ENCODE measurements around the gene WFDC9. TPM values are rescaled to one million over a fixed set of nuclear protein-coding genes. Genes with fewer than 3 reads are reported as not detected.
"Not testable (repeated sequence)": the region's sequence is repeated elsewhere in the genome, so short reads cannot be mapped to it uniquely, and the experiment has no call there.

WFDC9 gene
- total and polyA plus RNA-seq, 4 donors: not detected

DNA sequence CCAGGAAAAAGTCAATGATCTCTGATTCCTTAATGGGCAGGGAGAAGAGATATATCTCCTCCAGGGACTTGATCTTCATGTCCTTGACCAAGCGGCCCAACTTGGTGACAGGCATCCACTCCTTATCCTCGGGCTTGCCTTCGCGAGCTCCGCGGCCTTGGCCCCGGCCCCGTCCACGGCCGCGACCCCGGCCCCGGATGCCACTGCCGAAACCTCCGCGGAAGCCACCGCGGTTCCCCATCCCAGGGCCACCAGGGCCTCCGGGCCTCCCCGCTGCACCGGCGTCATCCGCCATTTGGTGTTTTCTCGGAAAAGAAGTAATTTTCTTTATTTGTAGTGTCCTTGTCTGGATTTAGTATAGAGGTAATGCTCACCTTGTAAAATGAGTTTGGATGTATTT lies 10.0 kb upstream of the WFDC9 start:
- not testable (repeated sequence) for H3K27me3 ChIP-seq (ENCODE audit: control insufficient read depth in 4 of 4, insufficient read depth in 4 of 4, low read length in 3 of 4); DNase-seq (ENCODE audit: low spot score)
- 96% methylated on average over 24 of the region's 24 CpGs for WGBS

DNA sequence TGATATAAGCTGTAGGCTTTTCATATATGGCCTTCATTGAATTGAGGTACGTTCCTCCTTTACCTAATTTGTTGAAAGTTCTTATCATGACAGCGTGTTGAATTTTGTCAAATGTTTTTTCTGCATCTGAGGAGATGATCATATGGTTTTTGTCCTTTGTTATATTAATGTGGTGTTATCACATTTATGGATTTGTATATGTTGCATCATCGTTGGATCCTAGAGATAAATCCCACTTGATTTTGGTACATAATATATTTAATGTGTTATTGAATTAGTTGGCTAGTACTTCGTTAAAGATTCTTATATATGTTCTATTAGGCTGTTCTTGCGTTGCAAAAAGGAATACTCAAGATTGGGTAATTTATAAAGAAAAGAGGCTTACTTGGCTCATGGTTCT lies 8.6 kb upstream of the WFDC9 start:
- Histone ChIP-seq H3K36me3 (ENCODE audit: control insufficient read depth in 4 of 4, insufficient read depth in 3 of 4, low read depth in 1 of 4, low read length in 3 of 4) (no peaks in the 10 kb centered on the region), H3K4me3 (ENCODE audit: low read depth in 1 of 3, low read length in 3 of 3) (no peak overlapping the region), H3K27ac (ENCODE audit: low read depth in 1 of 2, low read length in 2 of 2) (no peak overlapping the region), H3K9ac (ENCODE audit: low read depth in 1 of 2, low read length in 2 of 2) (no peak overlapping the region), H3K4me1 (ENCODE audit: control insufficient read depth in 4 of 4, insufficient read depth in 4 of 4, low read length in 3 of 4) (no peaks in the 10 kb centered on the region), H3K27me3 (ENCODE audit: control insufficient read depth in 4 of 4, insufficient read depth in 4 of 4, low read length in 3 of 4) (peaks cover 0 to 7% (median 0%) of the 10 kb centered on the region in 4 donors), H3K9me3 (ENCODE audit: control insufficient read depth in 4 of 4, low read length in 3 of 4) (no peaks in the 10 kb centered on the region)
- 78% methylated on average over 5 of the region's 5 CpGs for WGBS
- DNase-seq (ENCODE audit: low spot score): no peak
- TF ChIP-seq, protein P1, sequence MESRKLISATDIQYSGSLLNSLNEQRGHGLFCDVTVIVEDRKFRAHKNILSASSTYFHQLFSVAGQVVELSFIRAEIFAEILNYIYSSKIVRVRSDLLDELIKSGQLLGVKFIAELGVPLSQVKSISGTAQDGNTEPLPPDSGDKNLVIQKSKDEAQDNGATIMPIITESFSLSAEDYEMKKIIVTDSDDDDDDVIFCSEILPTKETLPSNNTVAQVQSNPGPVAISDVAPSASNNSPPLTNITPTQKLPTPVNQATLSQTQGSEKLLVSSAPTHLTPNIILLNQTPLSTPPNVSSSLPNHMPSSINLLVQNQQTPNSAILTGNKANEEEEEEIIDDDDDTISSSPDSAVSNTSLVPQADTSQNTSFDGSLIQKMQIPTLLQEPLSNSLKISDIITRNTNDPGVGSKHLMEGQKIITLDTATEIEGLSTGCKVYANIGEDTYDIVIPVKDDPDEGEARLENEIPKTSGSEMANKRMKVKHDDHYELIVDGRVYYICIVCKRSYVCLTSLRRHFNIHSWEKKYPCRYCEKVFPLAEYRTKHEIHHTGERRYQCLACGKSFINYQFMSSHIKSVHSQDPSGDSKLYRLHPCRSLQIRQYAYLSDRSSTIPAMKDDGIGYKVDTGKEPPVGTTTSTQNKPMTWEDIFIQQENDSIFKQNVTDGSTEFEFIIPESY (IDR thresholded peaks at IDR 0.05): no peak
- TF ChIP-seq EGR1 (IDR thresholded peaks at IDR 0.05; ENCODE audit: low read depth in 2 of 2) (no peak), RAD21 (IDR thresholded peaks at IDR 0.05) (no peak), TAF1 (conservative IDR thresholded peaks at IDR 0.05) (no peak), YY1 (IDR thresholded peaks at IDR 0.05) (no peak), FOXA2 (IDR thresholded peaks at IDR 0.05) (no peak), SP1 (IDR thresholded peaks at IDR 0.05) (no peak), JUND (IDR thresholded peaks at IDR 0.05) (no peak), NR2F2 (IDR thresholded peaks at IDR 0.05) (no peak), GABPA (IDR thresholded peaks at IDR 0.05 in 1 of 2, conservative IDR thresholded peaks at IDR 0.05 in 1 of 2) (no peak)
- TF ChIP-seq, protein P2, sequence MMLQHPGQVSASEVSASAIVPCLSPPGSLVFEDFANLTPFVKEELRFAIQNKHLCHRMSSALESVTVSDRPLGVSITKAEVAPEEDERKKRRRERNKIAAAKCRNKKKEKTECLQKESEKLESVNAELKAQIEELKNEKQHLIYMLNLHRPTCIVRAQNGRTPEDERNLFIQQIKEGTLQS (IDR thresholded peaks at IDR 0.05): no peak
- TF ChIP-seq, protein P3, sequence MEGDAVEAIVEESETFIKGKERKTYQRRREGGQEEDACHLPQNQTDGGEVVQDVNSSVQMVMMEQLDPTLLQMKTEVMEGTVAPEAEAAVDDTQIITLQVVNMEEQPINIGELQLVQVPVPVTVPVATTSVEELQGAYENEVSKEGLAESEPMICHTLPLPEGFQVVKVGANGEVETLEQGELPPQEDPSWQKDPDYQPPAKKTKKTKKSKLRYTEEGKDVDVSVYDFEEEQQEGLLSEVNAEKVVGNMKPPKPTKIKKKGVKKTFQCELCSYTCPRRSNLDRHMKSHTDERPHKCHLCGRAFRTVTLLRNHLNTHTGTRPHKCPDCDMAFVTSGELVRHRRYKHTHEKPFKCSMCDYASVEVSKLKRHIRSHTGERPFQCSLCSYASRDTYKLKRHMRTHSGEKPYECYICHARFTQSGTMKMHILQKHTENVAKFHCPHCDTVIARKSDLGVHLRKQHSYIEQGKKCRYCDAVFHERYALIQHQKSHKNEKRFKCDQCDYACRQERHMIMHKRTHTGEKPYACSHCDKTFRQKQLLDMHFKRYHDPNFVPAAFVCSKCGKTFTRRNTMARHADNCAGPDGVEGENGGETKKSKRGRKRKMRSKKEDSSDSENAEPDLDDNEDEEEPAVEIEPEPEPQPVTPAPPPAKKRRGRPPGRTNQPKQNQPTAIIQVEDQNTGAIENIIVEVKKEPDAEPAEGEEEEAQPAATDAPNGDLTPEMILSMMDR (IDR thresholded peaks at IDR 0.05; ENCODE audit: low read depth, low read length, missing input control): no peak
- TF ChIP-seq, protein P4, sequence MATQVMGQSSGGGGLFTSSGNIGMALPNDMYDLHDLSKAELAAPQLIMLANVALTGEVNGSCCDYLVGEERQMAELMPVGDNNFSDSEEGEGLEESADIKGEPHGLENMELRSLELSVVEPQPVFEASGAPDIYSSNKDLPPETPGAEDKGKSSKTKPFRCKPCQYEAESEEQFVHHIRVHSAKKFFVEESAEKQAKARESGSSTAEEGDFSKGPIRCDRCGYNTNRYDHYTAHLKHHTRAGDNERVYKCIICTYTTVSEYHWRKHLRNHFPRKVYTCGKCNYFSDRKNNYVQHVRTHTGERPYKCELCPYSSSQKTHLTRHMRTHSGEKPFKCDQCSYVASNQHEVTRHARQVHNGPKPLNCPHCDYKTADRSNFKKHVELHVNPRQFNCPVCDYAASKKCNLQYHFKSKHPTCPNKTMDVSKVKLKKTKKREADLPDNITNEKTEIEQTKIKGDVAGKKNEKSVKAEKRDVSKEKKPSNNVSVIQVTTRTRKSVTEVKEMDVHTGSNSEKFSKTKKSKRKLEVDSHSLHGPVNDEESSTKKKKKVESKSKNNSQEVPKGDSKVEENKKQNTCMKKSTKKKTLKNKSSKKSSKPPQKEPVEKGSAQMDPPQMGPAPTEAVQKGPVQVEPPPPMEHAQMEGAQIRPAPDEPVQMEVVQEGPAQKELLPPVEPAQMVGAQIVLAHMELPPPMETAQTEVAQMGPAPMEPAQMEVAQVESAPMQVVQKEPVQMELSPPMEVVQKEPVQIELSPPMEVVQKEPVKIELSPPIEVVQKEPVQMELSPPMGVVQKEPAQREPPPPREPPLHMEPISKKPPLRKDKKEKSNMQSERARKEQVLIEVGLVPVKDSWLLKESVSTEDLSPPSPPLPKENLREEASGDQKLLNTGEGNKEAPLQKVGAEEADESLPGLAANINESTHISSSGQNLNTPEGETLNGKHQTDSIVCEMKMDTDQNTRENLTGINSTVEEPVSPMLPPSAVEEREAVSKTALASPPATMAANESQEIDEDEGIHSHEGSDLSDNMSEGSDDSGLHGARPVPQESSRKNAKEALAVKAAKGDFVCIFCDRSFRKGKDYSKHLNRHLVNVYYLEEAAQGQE (IDR thresholded peaks at IDR 0.05): no peak

More for the DNA sequence above, 10.0 kb upstream of the WFDC9 start:
- not testable (repeated sequence) for H3K27ac ChIP-seq (ENCODE audit: low read depth in 1 of 2, low read length in 2 of 2); H3K36me3 ChIP-seq (ENCODE audit: control insufficient read depth in 4 of 4, insufficient read depth in 3 of 4, low read depth in 1 of 4, low read length in 3 of 4); H3K4me1 ChIP-seq (ENCODE audit: control insufficient read depth in 4 of 4, insufficient read depth in 4 of 4, low read length in 3 of 4); H3K4me3 ChIP-seq (ENCODE audit: low read depth in 1 of 3, low read length in 3 of 3); H3K9ac ChIP-seq (ENCODE audit: low read depth in 1 of 2, low read length in 2 of 2); H3K9me3 ChIP-seq (ENCODE audit: control insufficient read depth in 4 of 4, low read length in 3 of 4)
